ENCODE results near the gene SLC4A1AP.
"Not testable (repeated sequence)": the region's sequence is repeated elsewhere in the genome, so short reads cannot be mapped to it uniquely, and the experiment has no call there.

The SLC4A1AP gene

DNA sequence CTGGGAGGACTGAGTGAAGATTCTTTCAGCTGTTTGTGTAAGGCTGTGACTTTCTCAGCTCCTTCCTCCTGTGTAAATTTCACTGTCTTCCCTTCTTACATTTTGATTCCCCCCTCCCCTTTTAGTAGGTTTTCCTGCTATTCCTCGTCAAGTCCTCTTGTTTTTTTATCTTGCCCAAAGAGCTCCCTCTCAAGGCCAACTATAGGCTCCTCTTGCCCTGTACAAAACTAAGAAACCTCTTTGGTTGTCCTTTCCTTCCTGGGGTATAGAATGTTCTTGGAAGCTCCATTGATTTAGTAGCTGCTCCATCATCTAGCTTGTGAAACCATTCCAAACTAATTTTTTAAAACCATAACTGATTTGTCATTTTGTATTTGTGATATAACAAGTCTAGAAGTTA is 42.2 kb upstream of the SLC4A1AP start:
- H3K27ac ChIP-seq (replicated peaks) = no peak overlapping the region
- no peak for DNase-seq (ENCODE audit: low read depth in 1 of 2, low spot score in 1 of 2)
- TF ChIP-seq, protein P1, sequence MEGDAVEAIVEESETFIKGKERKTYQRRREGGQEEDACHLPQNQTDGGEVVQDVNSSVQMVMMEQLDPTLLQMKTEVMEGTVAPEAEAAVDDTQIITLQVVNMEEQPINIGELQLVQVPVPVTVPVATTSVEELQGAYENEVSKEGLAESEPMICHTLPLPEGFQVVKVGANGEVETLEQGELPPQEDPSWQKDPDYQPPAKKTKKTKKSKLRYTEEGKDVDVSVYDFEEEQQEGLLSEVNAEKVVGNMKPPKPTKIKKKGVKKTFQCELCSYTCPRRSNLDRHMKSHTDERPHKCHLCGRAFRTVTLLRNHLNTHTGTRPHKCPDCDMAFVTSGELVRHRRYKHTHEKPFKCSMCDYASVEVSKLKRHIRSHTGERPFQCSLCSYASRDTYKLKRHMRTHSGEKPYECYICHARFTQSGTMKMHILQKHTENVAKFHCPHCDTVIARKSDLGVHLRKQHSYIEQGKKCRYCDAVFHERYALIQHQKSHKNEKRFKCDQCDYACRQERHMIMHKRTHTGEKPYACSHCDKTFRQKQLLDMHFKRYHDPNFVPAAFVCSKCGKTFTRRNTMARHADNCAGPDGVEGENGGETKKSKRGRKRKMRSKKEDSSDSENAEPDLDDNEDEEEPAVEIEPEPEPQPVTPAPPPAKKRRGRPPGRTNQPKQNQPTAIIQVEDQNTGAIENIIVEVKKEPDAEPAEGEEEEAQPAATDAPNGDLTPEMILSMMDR (IDR thresholded peaks at IDR 0.05; ENCODE audit: insufficient read depth, low read length) = no peak
- TF ChIP-seq, protein P2, sequence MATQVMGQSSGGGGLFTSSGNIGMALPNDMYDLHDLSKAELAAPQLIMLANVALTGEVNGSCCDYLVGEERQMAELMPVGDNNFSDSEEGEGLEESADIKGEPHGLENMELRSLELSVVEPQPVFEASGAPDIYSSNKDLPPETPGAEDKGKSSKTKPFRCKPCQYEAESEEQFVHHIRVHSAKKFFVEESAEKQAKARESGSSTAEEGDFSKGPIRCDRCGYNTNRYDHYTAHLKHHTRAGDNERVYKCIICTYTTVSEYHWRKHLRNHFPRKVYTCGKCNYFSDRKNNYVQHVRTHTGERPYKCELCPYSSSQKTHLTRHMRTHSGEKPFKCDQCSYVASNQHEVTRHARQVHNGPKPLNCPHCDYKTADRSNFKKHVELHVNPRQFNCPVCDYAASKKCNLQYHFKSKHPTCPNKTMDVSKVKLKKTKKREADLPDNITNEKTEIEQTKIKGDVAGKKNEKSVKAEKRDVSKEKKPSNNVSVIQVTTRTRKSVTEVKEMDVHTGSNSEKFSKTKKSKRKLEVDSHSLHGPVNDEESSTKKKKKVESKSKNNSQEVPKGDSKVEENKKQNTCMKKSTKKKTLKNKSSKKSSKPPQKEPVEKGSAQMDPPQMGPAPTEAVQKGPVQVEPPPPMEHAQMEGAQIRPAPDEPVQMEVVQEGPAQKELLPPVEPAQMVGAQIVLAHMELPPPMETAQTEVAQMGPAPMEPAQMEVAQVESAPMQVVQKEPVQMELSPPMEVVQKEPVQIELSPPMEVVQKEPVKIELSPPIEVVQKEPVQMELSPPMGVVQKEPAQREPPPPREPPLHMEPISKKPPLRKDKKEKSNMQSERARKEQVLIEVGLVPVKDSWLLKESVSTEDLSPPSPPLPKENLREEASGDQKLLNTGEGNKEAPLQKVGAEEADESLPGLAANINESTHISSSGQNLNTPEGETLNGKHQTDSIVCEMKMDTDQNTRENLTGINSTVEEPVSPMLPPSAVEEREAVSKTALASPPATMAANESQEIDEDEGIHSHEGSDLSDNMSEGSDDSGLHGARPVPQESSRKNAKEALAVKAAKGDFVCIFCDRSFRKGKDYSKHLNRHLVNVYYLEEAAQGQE (IDR thresholded peaks at IDR 0.05; ENCODE audit: insufficient replicate concordance, low read depth) = no peak
- TF ChIP-seq POLR2AphosphoS5 (IDR thresholded peaks at IDR 0.05; ENCODE audit: low read depth) (no peak), SPI1 (IDR thresholded peaks at IDR 0.05; ENCODE audit: borderline replicate concordance, low read depth) (no peak), GABPA (IDR thresholded peaks at IDR 0.05; ENCODE audit: low read depth) (no peak)
- no peak overlapping the region for H3K4me3 ChIP-seq (replicated peaks; ENCODE audit: insufficient read depth, low read length)
- no peaks in the 10 kb centered on the region for H3K27me3 ChIP-seq (ENCODE audit: insufficient read depth, poor library complexity, severe bottlenecking)

DNA sequence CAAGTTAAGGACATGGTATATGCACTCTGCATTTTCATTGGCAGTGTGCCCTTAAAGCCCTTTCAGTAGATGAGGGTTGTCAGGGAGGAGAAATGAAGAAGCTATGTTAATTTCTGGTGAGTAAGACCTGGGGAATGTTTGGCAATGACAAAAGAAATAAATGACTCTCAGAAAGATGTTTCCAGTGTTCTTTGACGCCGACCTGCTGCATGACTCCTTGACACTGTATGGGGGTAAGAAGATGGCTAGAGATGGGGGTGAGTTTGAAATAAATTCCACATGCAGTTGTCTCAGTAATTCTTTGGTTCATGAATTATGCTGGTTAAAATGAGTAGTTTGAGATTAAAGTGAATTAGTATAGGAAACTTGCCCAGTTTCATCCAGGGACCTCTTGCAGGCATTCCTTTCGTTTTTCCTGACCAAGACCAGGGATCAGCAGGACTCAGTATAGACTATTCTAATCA is 40.7 kb upstream of the SLC4A1AP start:
- Histone ChIP-seq H3K27me3 (ENCODE audit: insufficient read depth, poor library complexity, severe bottlenecking) (no peaks in the 10 kb centered on the region), H3K27ac (replicated peaks) (no peak overlapping the region), H3K4me3 (replicated peaks; ENCODE audit: insufficient read depth, low read length) (no peak overlapping the region)
- TF ChIP-seq, protein P2 (IDR thresholded peaks at IDR 0.05; ENCODE audit: insufficient replicate concordance, low read depth) = no peak
- TF ChIP-seq GABPA (IDR thresholded peaks at IDR 0.05; ENCODE audit: low read depth) = no peak
- TF ChIP-seq, protein P1 (IDR thresholded peaks at IDR 0.05; ENCODE audit: insufficient read depth, low read length) = no peak
- no peak for TF ChIP-seq SPI1 (IDR thresholded peaks at IDR 0.05; ENCODE audit: borderline replicate concordance, low read depth)
- TF ChIP-seq POLR2AphosphoS5 (IDR thresholded peaks at IDR 0.05; ENCODE audit: low read depth) = no peak
- no peak for DNase-seq (ENCODE audit: low read depth in 1 of 2, low spot score in 1 of 2)

- DNase-seq (ENCODE audit: low read depth in 1 of 2, low spot score in 1 of 2) = no peak
- H3K27me3 ChIP-seq (ENCODE audit: insufficient read depth, poor library complexity, severe bottlenecking) = no peaks in the 10 kb centered on the region
- H3K27ac ChIP-seq (replicated peaks) = peak overlapping the region; percentile 8
- H3K4me3 ChIP-seq (replicated peaks; ENCODE audit: insufficient read depth, low read length) = no peak overlapping the region
- TF ChIP-seq, protein P2 (IDR thresholded peaks at IDR 0.05; ENCODE audit: insufficient replicate concordance, low read depth) = no peak
These were observed 38.7 kb upstream of the SLC4A1AP start for GRCh38 chr2:27624943-27625342.

DNA sequence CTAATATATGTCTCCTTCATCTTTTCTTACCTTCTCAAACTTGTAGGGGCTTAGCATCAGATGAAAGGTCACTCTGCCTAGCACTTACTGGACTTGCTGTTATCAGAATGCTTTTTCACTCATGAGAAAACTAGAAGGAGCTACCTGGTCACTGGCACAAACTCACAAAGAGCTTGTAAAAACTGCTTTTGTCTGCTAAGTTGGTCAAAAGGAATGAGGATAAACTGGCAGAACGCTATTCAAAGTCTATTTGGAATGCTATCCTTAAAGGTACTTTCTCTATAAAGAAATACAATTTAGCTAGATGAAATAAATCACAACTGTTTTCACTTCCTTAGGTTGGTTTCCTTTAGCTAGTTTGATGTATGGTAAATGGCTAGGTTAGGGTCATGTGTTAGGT is 37.4 kb upstream of the SLC4A1AP start:
- not testable (repeated sequence) for DNase-seq (ENCODE audit: low read depth in 1 of 2, low spot score in 1 of 2); H3K27me3 ChIP-seq (ENCODE audit: insufficient read depth, poor library complexity, severe bottlenecking); H3K4me3 ChIP-seq (replicated peaks; ENCODE audit: insufficient read depth, low read length)
- peak overlapping the region; percentile 85 for H3K27ac ChIP-seq (replicated peaks)
